Activated B cell treated with CpG ODN at 0.5 μM for 24 hours (primary cell): ENCODE measurements around the gene SPAG16. TPM values are rescaled to one million over a fixed set of nuclear protein-coding genes. Genes with fewer than 3 reads are reported as not detected.

ENCODE experiments used
- ATAC-seq: fragments of 200-7000 bp; cut with Tn5 transposase; one replicate; pipeline ENCODE4 v1.10.0; 2021; ENCODE audit warnings: low read depth, mild to moderate bottlenecking, moderate library complexity
- CTCF ChIA-PET: fragments of 350-600 bp; sonication (Branson Sonifier 250); formaldehyde crosslinking; loops from one replicate; lab custom pipeline; 2021; ENCODE audit warnings: antibody characterized with exemption; lab: Charles Lee
- POLR2A ChIA-PET: fragments of 350-600 bp; sonication (Branson Sonifier 250); formaldehyde crosslinking; loops from one replicate; lab custom pipeline; 2021; ENCODE audit warnings: antibody characterized with exemption; lab: Charles Lee
- DNase-seq: peaks from one replicate; pipeline ENCODE4 v3.0.0; 2022
- H3K27ac Mint-ChIP-seq: one replicate; pipeline ENCODE4 v1.8.0; 2020; ENCODE audit warnings: mixed read lengths
- H3K27me3 Mint-ChIP-seq: one replicate; pipeline ENCODE4 v1.8.0; 2021; ENCODE audit warnings: mixed read lengths
- H3K36me3 Mint-ChIP-seq: one replicate; pipeline ENCODE4 v1.8.0; 2021; ENCODE audit warnings: low read depth, mixed read lengths
- H3K4me1 Mint-ChIP-seq: one replicate; pipeline ENCODE4 v1.8.0; 2021; ENCODE audit warnings: mixed read lengths
- H3K4me3 Mint-ChIP-seq: one replicate; pipeline ENCODE4 v1.8.0; 2020; ENCODE audit warnings: mild to moderate bottlenecking, mixed read lengths
- H3K9me3 Mint-ChIP-seq: one replicate; pipeline ENCODE4 v1.8.0; 2020; ENCODE audit warnings: mixed read lengths
- CTCF ChIP-seq: fragments of 200-600 bp; IDR thresholded peaks from one replicate; pipeline ENCODE4 v1.8.0; 2022; ENCODE audit warnings: antibody characterized with exemption, mild to moderate bottlenecking
- intact Hi-C: fragments of 100-400 bp; cut with micrococcal nuclease; formaldehyde crosslinking; loops from one replicate; pipeline ENCODE4 v1.15.1; 2024
- total RNA-seq: library from RNA; stranded (reverse); gene quantifications from 2 replicates; pipeline ENCODE4 v1.2.3, GENCODE V29; 2022

Gene SPAG16
- total RNA-seq, 1 donor from 2014 or later: 11.2 TPM

- no peak for TF ChIP-seq CTCF
- no peaks in the 10 kb centered on the region for H3K27me3 Mint-ChIP-seq
- H3K4me3 Mint-ChIP-seq: no peak overlapping the region
- no peaks in the 10 kb centered on the region for H3K9me3 Mint-ChIP-seq
- intact Hi-C loops: no loop called here
- no peaks in the 10 kb centered on the region for H3K4me1 Mint-ChIP-seq
- DNase-seq (no peak), ATAC-seq (no peak)
- CTCF ChIA-PET: no interaction called here
- POLR2A ChIA-PET: no interaction called here
- no peaks in the 10 kb centered on the region for H3K36me3 Mint-ChIP-seq
- no peak overlapping the region for H3K27ac Mint-ChIP-seq
Observed at GRCh38 chr2:213261237-213261636, 23.0 kb upstream of the SPAG16 start.

GRCh38 chr2:213261715-213262114 is 22.5 kb upstream of the SPAG16 start:
- ChIA-PET POLR2A (no interaction called here), CTCF (no interaction called here)
- H3K27me3 Mint-ChIP-seq: no peaks in the 10 kb centered on the region
- no peaks in the 10 kb centered on the region for H3K4me1 Mint-ChIP-seq
- H3K9me3 Mint-ChIP-seq: no peaks in the 10 kb centered on the region
- ATAC-seq: no peak
- intact Hi-C loops: no loop called here
- TF ChIP-seq CTCF: no peak
- no peak for DNase-seq
- no peak overlapping the region for H3K27ac Mint-ChIP-seq
- H3K36me3 Mint-ChIP-seq: no peaks in the 10 kb centered on the region
- no peak overlapping the region for H3K4me3 Mint-ChIP-seq

GRCh38 chr2:213265679-213266078 is 18.6 kb upstream of the SPAG16 start:
- ChIA-PET CTCF (interaction anchor here (1.3 kb wide), 1 partner anchor 20 kb away, joined by 3 read pairs; no protein-coding TSS in a partner anchor), POLR2A (no interaction called here)
- H3K27me3 Mint-ChIP-seq: peaks cover 2% of the 10 kb centered on the region
- H3K9me3 Mint-ChIP-seq: no peaks in the 10 kb centered on the region
- no peak overlapping the region for H3K4me3 Mint-ChIP-seq
- H3K27ac Mint-ChIP-seq: no peak overlapping the region
- no peaks in the 10 kb centered on the region for H3K4me1 Mint-ChIP-seq
- TF ChIP-seq CTCF: no peak
- ATAC-seq (no peak), DNase-seq (no peak)
- H3K36me3 Mint-ChIP-seq: no peaks in the 10 kb centered on the region
- intact Hi-C loops: no loop called here

- DNase-seq (no peak), ATAC-seq (no peak)
- peaks cover 2% of the 10 kb centered on the region for H3K27me3 Mint-ChIP-seq
- ChIA-PET POLR2A (no interaction called here), CTCF (interaction anchor here (1.3 kb wide), 1 partner anchor 21 kb away, joined by 3 read pairs; no protein-coding TSS in a partner anchor)
- no peak overlapping the region for H3K4me3 Mint-ChIP-seq
- TF ChIP-seq CTCF: no peak
- H3K9me3 Mint-ChIP-seq: no peaks in the 10 kb centered on the region
- no peak overlapping the region for H3K27ac Mint-ChIP-seq
- intact Hi-C loops: no loop called here
- no peaks in the 10 kb centered on the region for H3K36me3 Mint-ChIP-seq
- H3K4me1 Mint-ChIP-seq: no peaks in the 10 kb centered on the region
Observed at GRCh38 chr2:213266421-213266820, 17.8 kb upstream of the SPAG16 start.

GRCh38 chr2:213271947-213272346 is 12.3 kb upstream of the SPAG16 start:
- POLR2A ChIA-PET: interaction anchor here (1.0 kb wide), 1 partner anchor 12 kb away, joined by 8 read pairs; the partner anchor contains the start of gene SPAG16
- CTCF ChIA-PET: no interaction called here
- H3K27me3 Mint-ChIP-seq: peaks cover 4% of the 10 kb centered on the region
- H3K4me1 Mint-ChIP-seq: no peaks in the 10 kb centered on the region
- TF ChIP-seq CTCF: no peak
- no peak overlapping the region for H3K4me3 Mint-ChIP-seq
- H3K9me3 Mint-ChIP-seq: peaks cover 4% of the 10 kb centered on the region
- DNase-seq: no peak
- no peaks in the 10 kb centered on the region for H3K36me3 Mint-ChIP-seq
- no peak for ATAC-seq
- intact Hi-C loops: no loop called here
- H3K27ac Mint-ChIP-seq: no peak overlapping the region
